ENCODE measurements around the gene GATD1.

- TF ChIP-seq EZH2 (IDR thresholded peaks at IDR 0.05; ENCODE audit: low read depth, unreplicated experiment) (no peak), CTCF (conservative IDR thresholded peaks at IDR 0.05; ENCODE audit: low read depth in 2 of 2) (no peak), NANOG (IDR thresholded peaks at IDR 0.05; ENCODE audit: borderline replicate concordance) (no peak), ZNF114 (CRISPR knock-in tag; IDR thresholded peaks at IDR 0.05) (no peak), ZNF331 (CRISPR knock-in tag; IDR thresholded peaks at IDR 0.05; ENCODE audit: low read depth) (no peak)
These were observed 1.1 kb downstream of the GATD1 start for GRCh38 chr11:776263-776560.

All from GM23338 (cell line).